Stimulated activated CD4-positive, alpha-beta T cell treated with anti-CD3 and anti-CD28 coated beads, TNF-alpha, amount 100 ng/mL, for 1 hour (primary cell): ENCODE measurements around the gene PRDM1.

Experiments
- DNase-seq, 3 donors: peaks; one replicate each; pipeline ENCODE4 v3.0.0-alpha.2; 2020; ENCODE audit warnings: low read depth in 3 of 3, low spot score in 1 of 3

The PRDM1 gene

GRCh38 chr6:106069478-106069877 is 16.7 kb upstream of the PRDM1 start:
- DNase-seq, result no peak

GRCh38 chr6:106070636-106071035 is 15.5 kb upstream of the PRDM1 start:
- no peak for DNase-seq

- no peak for DNase-seq
Observed at GRCh38 chr6:106072501-106073090, 13.5 kb upstream of the PRDM1 start.

- DNase-seq, result no peak
Observed at GRCh38 chr6:106074146-106074545, 12.0 kb upstream of the PRDM1 start.

GRCh38 chr6:106076139-106076538 is 10.0 kb upstream of the PRDM1 start:
- no peak for DNase-seq

GRCh38 chr6:106077170-106077569 is 9.0 kb upstream of the PRDM1 start:
- DNase-seq, result no peak

- no peak for DNase-seq
Observed at GRCh38 chr6:106077881-106078280, 8.3 kb upstream of the PRDM1 start.

GRCh38 chr6:106079961-106080762 is 6.0 kb upstream of the PRDM1 start:
- DNase-seq, result no peak

GRCh38 chr6:106080763-106081095 is 5.4 kb upstream of the PRDM1 start:
- DNase-seq, result no peak

GRCh38 chr6:106081715-106082114 is 4.4 kb upstream of the PRDM1 start:
- no peak for DNase-seq

- no peak for DNase-seq
Observed at GRCh38 chr6:106082735-106083398, 3.3 kb upstream of the PRDM1 start.

GRCh38 chr6:106083618-106084017 is 2.5 kb upstream of the PRDM1 start:
- DNase-seq, result no peak

GRCh38 chr6:106084106-106084988 is 1.8 kb upstream of the PRDM1 start:
- no peak for DNase-seq

GRCh38 chr6:106084989-106085691 is 996 bp upstream of the PRDM1 start:
- no peak for DNase-seq

- DNase-seq, result no peak
Observed at GRCh38 chr6:106085692-106085983, 498 bp upstream of the PRDM1 start.

- DNase-seq, result no peak
Observed at GRCh38 chr6:106086814-106087175, 659 bp downstream of the PRDM1 start.

GRCh38 chr6:106087548-106088325 is 1.6 kb downstream of the PRDM1 start:
- DNase-seq, result no peak

- DNase-seq, result no peak
Observed at GRCh38 chr6:106090001-106090400, 3.9 kb downstream of the PRDM1 start.

GRCh38 chr6:106092279-106092678 is 6.1 kb downstream of the PRDM1 start:
- no peak for DNase-seq

GRCh38 chr6:106094261-106094963 is 8.3 kb downstream of the PRDM1 start:
- no peak for DNase-seq
